RWPE1 (cell line): ENCODE data around the gene FAM20A.

Experiments used
- CTCF ChIA-PET: fragments of 350-600 bp; sonication (Branson Sonifier 250); formaldehyde crosslinking; extraction: SDS; loops from one replicate; lab custom pipeline; 2021; lab: Yijun Ruan, JAX
- POLR2A ChIA-PET: fragments of 400-600 bp; formaldehyde crosslinking; extraction: SDS; loops from one replicate; lab custom pipeline; 2020; ENCODE audit warnings: antibody characterized with exemption; ENCODE audit not compliant: low non-redundant PET; lab: Yijun Ruan, JAX
- DNase-seq: peaks from one replicate; pipeline ENCODE4 v3.0.0; 2012; ENCODE audit warnings: low spot score
- H3K27ac ChIP-seq: fragments of 450-650 bp; 2 replicates; pipeline ENCODE4 v1.5.1; 2017
- TF ChIP-seq, protein P1 (sequence below): fragments of 450-650 bp; conservative IDR thresholded peaks from 2 replicates; pipeline ENCODE4 v1.5.1; 2017; ENCODE audit warnings: low read depth, mild to moderate bottlenecking

FAM20A gene

DNA sequence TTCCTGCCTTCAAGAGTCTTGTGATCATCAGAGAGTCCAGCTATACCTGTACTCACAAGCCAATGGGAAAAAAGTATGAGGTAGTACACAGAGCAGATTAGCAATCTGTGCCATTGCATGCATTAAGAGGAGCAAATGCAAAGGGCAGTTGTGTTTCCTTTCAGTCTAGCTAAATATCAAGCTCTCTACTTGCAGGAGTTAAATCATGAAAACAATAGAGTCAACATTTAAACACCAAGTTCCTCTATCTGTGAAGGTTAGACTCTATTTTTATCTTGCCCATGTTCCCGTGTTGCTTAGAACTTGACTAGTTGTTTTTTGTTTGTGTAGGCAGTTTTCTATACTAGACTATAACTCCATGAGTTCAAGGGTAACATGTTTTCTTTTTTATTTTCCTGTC, 4.7 kb upstream of the FAM20A start:
- CTCF ChIA-PET = interaction anchor here (0.6 to 0.7 kb wide), 2 partner anchors 42 to 382 kb away, joined by 3 read pairs; no protein-coding TSS in a partner anchor
- POLR2A ChIA-PET = no interaction called here
- TF ChIP-seq, protein P1, sequence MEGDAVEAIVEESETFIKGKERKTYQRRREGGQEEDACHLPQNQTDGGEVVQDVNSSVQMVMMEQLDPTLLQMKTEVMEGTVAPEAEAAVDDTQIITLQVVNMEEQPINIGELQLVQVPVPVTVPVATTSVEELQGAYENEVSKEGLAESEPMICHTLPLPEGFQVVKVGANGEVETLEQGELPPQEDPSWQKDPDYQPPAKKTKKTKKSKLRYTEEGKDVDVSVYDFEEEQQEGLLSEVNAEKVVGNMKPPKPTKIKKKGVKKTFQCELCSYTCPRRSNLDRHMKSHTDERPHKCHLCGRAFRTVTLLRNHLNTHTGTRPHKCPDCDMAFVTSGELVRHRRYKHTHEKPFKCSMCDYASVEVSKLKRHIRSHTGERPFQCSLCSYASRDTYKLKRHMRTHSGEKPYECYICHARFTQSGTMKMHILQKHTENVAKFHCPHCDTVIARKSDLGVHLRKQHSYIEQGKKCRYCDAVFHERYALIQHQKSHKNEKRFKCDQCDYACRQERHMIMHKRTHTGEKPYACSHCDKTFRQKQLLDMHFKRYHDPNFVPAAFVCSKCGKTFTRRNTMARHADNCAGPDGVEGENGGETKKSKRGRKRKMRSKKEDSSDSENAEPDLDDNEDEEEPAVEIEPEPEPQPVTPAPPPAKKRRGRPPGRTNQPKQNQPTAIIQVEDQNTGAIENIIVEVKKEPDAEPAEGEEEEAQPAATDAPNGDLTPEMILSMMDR = no peak
- DNase-seq = no peak
- H3K27ac ChIP-seq = no peak overlapping the region

DNA sequence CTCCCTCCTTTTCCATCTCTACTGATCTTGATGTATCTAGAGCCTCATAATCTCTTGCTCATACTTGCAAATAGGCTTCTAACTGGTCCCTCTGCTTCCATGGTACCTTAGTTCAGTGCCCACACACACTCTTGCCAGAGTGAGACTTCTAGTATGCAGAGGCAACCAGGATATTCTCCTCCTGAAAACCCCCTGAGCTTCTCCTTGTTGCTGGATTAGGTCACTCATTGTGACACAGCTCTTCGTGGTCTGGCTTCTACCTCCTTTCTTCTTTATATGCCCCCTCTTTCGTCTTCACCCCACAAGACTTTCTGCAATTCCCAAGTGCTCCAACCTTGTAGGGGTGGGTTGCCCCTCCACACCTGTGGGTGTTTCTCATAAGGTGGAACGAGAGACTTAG, 2.5 kb upstream of the FAM20A start:
- ChIA-PET POLR2A (no interaction called here), CTCF (no interaction called here)
- H3K27ac ChIP-seq = no peak overlapping the region
- DNase-seq = no peak
- TF ChIP-seq, protein P1 = no peak

DNA sequence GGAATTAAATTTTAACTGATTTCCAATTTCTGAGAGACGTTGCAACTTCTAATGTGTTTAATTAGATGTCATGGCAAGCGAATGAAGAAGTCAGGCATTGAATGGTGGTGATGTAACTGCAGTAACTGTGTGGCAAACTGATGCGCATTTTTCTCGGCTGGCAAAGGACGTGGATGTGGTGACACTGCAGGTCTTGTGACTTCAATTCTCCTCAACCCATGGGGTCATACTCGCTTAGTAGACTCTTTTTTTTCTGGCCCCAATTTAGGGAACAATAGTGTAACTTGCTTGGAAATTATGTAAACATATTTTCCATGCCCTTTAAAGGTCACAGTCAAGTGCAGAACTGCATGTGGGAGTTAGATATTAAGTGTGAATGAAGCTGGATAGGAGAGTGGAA, 1.9 kb upstream of the FAM20A start:
- TF ChIP-seq, protein P1 = no peak
- ChIA-PET POLR2A (no interaction called here), CTCF (interaction anchor here (0.6 kb wide), 1 partner anchor 121 kb away, joined by 3 read pairs; no protein-coding TSS in a partner anchor)
- H3K27ac ChIP-seq = no peak overlapping the region
- no peak for DNase-seq

DNA sequence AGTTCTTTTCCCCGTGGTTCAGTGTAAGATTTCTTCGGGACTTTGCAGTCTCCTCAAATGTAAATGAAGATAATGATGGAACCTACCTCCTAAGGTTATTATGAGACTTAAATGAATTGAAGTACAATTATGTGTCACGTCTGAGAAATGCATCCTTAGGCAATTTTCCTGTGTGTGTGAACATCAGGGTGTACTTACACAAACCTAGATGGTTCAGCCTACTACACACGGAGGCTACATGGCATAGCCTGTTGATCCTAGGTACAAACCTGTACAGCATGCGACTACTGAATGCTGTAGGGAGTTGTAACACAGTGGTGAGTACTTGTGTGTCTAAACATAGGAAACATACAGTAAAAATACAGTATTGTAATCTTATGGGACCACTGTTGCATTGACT, 1.1 kb upstream of the FAM20A start:
- ChIA-PET CTCF (interaction anchor here (1.0 kb wide), 1 partner anchor 26 kb away, joined by 5 read pairs; no protein-coding TSS in a partner anchor), POLR2A (no interaction called here)
- TF ChIP-seq, protein P1 = no peak
- no peak overlapping the region for H3K27ac ChIP-seq
- no peak for DNase-seq

DNA sequence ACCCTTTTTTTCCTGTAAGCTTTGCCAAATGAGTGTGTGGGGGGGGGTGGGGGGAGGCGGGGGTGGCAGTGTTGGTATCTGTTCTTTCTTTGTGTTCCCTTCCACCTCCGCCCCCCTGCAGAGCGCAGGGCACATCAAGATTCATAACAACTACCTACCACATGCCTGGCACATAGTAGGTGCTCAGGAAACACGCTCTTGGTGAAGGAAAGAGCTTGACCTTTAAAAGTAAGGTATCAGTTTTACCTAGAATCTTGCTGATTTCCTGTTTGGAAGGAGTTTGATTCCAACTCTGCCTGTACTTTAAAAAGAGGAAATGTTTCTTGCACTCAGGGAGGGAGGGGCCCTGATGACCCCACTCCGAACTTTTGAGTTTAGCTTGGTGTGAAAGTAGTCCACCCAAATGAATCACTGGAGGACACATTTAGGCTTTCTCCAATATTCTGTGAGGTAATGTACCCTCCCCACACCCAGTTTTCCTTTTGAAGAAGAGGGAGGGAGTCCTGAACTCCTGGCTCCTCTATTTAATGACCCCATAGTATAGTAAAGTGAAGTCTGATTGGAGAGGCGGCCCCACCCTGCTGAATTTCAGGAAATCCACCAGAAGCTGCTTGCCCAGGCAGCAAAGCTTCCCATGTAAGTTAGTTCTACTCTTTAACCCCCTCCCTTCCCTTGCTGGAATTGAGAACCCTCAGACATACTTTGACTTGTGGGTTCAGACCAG, 560 bp upstream of the FAM20A start:
- DNase-seq = no peak
- no peak overlapping the region for H3K27ac ChIP-seq
- CTCF ChIA-PET = interaction anchor here (1.0 to 1.2 kb wide), 2 partner anchors 26 to 68 kb away, joined by 3 to 5 read pairs; no protein-coding TSS in a partner anchor
- POLR2A ChIA-PET = no interaction called here
- TF ChIP-seq, protein P1 = no peak

DNA sequence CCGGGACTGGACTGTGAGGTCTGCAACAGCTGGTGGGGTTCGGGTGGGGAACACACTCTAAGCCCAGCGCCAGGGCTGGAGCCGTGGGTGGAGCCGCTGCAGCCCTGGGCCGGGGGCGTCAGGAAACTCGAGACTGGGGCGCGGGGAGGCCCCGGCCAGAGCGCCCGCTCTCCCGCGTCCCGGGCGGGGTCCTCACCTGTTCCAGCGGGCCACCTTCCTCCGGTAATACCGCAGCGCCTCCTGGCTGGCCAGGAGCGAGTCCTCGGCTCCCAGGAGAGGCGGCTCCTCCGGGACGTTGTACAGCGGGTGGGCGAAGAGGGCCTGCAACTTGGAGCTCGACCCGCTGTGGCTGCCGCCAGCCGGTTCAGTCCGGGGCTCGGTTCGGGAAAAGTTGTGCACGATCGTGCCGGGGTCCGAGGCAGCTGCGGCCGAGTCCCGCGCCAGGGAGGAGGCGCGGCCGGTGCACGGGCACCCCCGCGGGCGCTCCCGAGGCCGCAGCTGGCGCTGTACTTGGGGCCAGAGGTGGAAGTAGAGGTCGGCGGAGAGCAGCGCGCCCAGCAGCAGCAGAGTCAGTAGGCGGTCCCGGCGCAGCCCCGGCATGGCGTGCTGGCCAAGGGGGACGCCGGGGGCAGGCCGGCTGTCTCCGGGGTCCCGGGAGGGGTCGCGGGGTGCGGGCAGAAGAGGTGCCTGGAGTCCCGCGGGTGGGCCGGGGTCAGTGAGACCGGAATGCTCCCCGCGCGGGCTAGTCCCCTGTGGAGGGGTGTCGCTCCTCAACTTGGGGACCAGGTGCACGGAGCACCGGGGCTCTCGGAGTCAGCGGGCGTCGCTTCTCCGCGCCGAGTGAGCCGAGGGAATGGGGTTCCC, 868 bp downstream of the FAM20A start:
- CTCF ChIA-PET = interaction anchor here (0.7 to 1.2 kb wide), 5 partner anchors 13 to 74 kb away, joined by 3 to 4 read pairs (median 3); no protein-coding TSS in a partner anchor
- peak overlapping the region; percentile 68 for H3K27ac ChIP-seq
- POLR2A ChIA-PET = no interaction called here
- TF ChIP-seq, protein P1 = peak; percentile 74
- DNase-seq = no peak
